Loucy (cell line): Measurements from ENCODE around the gene PCDHB7.
"Not testable (repeated sequence)": the region's sequence is repeated elsewhere in the genome, so short reads cannot be mapped to it uniquely, and the experiment has no call there.

ENCODE experiments used
- H2AFZ ChIP-seq: fragments of 200-600 bp; sonication (generic); 2 replicates; pipeline ENCODE4 v1.6.0; 2016; ENCODE audit warnings: antibody characterized with exemption, mild to moderate bottlenecking, low read length, moderate library complexity
- H3F3A ChIP-seq: fragments of 200-600 bp; 2 replicates; pipeline ENCODE4 v1.6.0; 2016; ENCODE audit warnings: antibody characterized with exemption, low read depth, mild to moderate bottlenecking
- H3K27me3 ChIP-seq: fragments of 200-600 bp; sonication (generic); 2 replicates; pipeline ENCODE4 v1.6.1; 2014; ENCODE audit warnings: low read length, mild to moderate bottlenecking; ENCODE audit not compliant: insufficient read depth, poor library complexity, severe bottlenecking
- H3K36me3 ChIP-seq: fragments of 200-600 bp; sonication (generic); 2 replicates; pipeline ENCODE4 v1.6.1; 2016; ENCODE audit warnings: low read length; ENCODE audit not compliant: insufficient read depth
- H3K4me1 ChIP-seq: fragments of 200-600 bp; sonication (generic); 2 replicates; pipeline ENCODE4 v1.5.1; 2014; ENCODE audit warnings: low read length, mild to moderate bottlenecking; ENCODE audit not compliant: insufficient read depth, poor library complexity, severe bottlenecking
- H3K4me2 ChIP-seq: fragments of 200-600 bp; sonication (generic); 2 replicates; pipeline ENCODE4 v1.6.0; 2014; ENCODE audit warnings: antibody characterized with exemption, low read length, low read depth, mild to moderate bottlenecking; ENCODE audit not compliant: poor library complexity, severe bottlenecking
- H3K4me3 ChIP-seq: fragments of 200-600 bp; sonication (generic); 2 replicates; pipeline ENCODE4 v1.5.1; 2014; ENCODE audit warnings: low read length, mild to moderate bottlenecking, mixed read lengths; ENCODE audit not compliant: poor library complexity, severe bottlenecking
- H3K79me2 ChIP-seq: fragments of 200-600 bp; sonication (generic); 2 replicates; pipeline ENCODE4 v1.6.1; 2014; ENCODE audit warnings: low read length; ENCODE audit not compliant: insufficient read depth
- H3K9ac ChIP-seq: fragments of 200-600 bp; sonication (generic); 2 replicates; pipeline ENCODE4 v1.6.0; 2014; ENCODE audit warnings: mild to moderate bottlenecking, low read depth, low read length, moderate library complexity; ENCODE audit not compliant: poor library complexity, severe bottlenecking
- H3K9me2 ChIP-seq: fragments of 200-600 bp; sonication (generic); replicated peaks from 2 replicates; pipeline ENCODE4 v1.6.1; 2016; ENCODE audit warnings: low read depth, low read length, mixed read lengths
- H3K9me3 ChIP-seq: fragments of 200-600 bp; sonication (generic); 2 replicates; pipeline ENCODE4 v1.6.1; 2014; ENCODE audit warnings: mild to moderate bottlenecking, antibody characterized with exemption, low read length, low read depth; ENCODE audit not compliant: insufficient read depth
- H4K20me1 ChIP-seq: fragments of 200-600 bp; sonication (generic); 2 replicates; pipeline ENCODE4 v1.6.0; 2014; ENCODE audit warnings: antibody characterized with exemption, low read length, mild to moderate bottlenecking; ENCODE audit not compliant: insufficient read depth, poor library complexity, severe bottlenecking
- CTCF ChIP-seq: fragments of 200-600 bp; sonication (generic); conservative IDR thresholded peaks from 2 replicates; pipeline ENCODE4 v1.5.1; 2014; ENCODE audit warnings: mild to moderate bottlenecking, antibody characterized with exemption, low read length
- EZH2phosphoT487 ChIP-seq: fragments of 200-600 bp; IDR thresholded peaks from 2 replicates; pipeline ENCODE4 v1.6.1; 2018; ENCODE audit warnings: antibody characterized with exemption, mild to moderate bottlenecking, moderate library complexity, borderline replicate concordance

PCDHB7 gene

GRCh38 chr5:141180313-141180712, 7.9 kb downstream of the PCDHB7 start:
- H3K4me3 ChIP-seq = no peak overlapping the region
- H3K9me3 ChIP-seq = no peaks in the 10 kb centered on the region
- H3K4me1 ChIP-seq = no peaks in the 10 kb centered on the region
- H3K27me3 ChIP-seq = no peaks in the 10 kb centered on the region
- H3K9ac ChIP-seq = no peak overlapping the region
- no peak for TF ChIP-seq CTCF
- TF ChIP-seq EZH2phosphoT487 = no peak
- no peaks in the 10 kb centered on the region for H3F3A ChIP-seq
- no peaks in the 10 kb centered on the region for H3K36me3 ChIP-seq
- no peaks in the 10 kb centered on the region for H3K79me2 ChIP-seq
- H3K4me2 ChIP-seq = no peak overlapping the region
- no peak overlapping the region for H2AFZ ChIP-seq
- no peaks in the 10 kb centered on the region for H4K20me1 ChIP-seq
- H3K9me2 ChIP-seq = no peaks in the 10 kb centered on the region

GRCh38 chr5:141182248-141182647, 9.8 kb downstream of the PCDHB7 start, which contains the start of gene PCDHB16:
TSS of gene PCDHB16 (plus strand) at chr5:141182387. CDS start at chr5:141182560, 173 bp downstream.
- H3K4me1 ChIP-seq = no peaks in the 10 kb centered on the region
- H3K27me3 ChIP-seq = no peaks in the 10 kb centered on the region
- no peaks in the 10 kb centered on the region for H3K36me3 ChIP-seq
- H4K20me1 ChIP-seq = no peaks in the 10 kb centered on the region
- no peak within 1 kb of the TSS for H3K4me2 ChIP-seq
- H3K9me2 ChIP-seq = no peaks in the 10 kb centered on the region
- H3K4me3 ChIP-seq = no peak within 1 kb of the TSS
- H3K9me3 ChIP-seq = no peaks in the 10 kb centered on the region
- TF ChIP-seq EZH2phosphoT487 (no peak), CTCF (no peak)
- no peaks in the 10 kb centered on the region for H3K79me2 ChIP-seq
- H3K9ac ChIP-seq = no peak within 1 kb of the TSS
- no peaks in the 10 kb centered on the region for H3F3A ChIP-seq
- H2AFZ ChIP-seq = no peak within 1 kb of the TSS

- H3K9me2 ChIP-seq, H3K4me1 ChIP-seq, H3K4me2 ChIP-seq, H3F3A ChIP-seq, H3K4me3 ChIP-seq, H3K9ac ChIP-seq, H2AFZ ChIP-seq, H3K36me3 ChIP-seq, H3K9me3 ChIP-seq, H3K27me3 ChIP-seq, H3K79me2 ChIP-seq, H4K20me1 ChIP-seq: not testable (repeated sequence)
Observed at GRCh38 chr5:141184117-141184855, 11.8 kb downstream of the PCDHB7 start.
